HCT116 (cell line): ENCODE measurements around the gene SH3D19. TPM values are rescaled to one million over a fixed set of nuclear protein-coding genes. Genes with fewer than 3 reads are reported as not detected.

ENCODE experiments used
- ATAC-seq: fragments of 200-7000 bp; cut with Tn5 transposase; 2 replicates; pipeline ENCODE4 v1.9.1; 2020; ENCODE audit warnings: mild to moderate bottlenecking, moderate library complexity
- BruUV-seq: library from RNA; stranded (reverse); fragments of 400-500 nt; replicated peaks from 2 replicates; lab custom pipeline; 2021; lab: Mats Ljungman, UMichigan
- CTCF ChIA-PET: fragments of 300-600 bp; sonication (Branson Sonifier 250); formaldehyde crosslinking; loops from one replicate; lab custom pipeline; 2021; ENCODE audit warnings: antibody characterized with exemption; lab: Charles Lee
- POLR2A ChIA-PET: fragments of 300-600, 350-600 bp; sonication (Branson Sonifier 250); formaldehyde crosslinking; loops from one replicate; lab custom pipeline; 2021; ENCODE audit warnings: antibody characterized with exemption; lab: Charles Lee
- RAD21 ChIA-PET, 2 experiments: fragments of 300-600 bp; sonication (Branson Sonifier 250); formaldehyde crosslinking; loops; one replicate each; lab custom pipeline; 2023; ENCODE audit warnings: low total read pairs in 2 of 2; ENCODE audit not compliant: uncharacterized antibody in 2 of 2, unreplicated experiment in 2 of 2, low non-redundant PET in 1 of 2; lab: Charles Lee
- DNase-seq: peaks from one replicate; pipeline ENCODE4 v3.0.0-alpha.2; 2010; ENCODE audit warnings: low read depth, low spot score
- H2AFZ ChIP-seq: fragments of 200-600 bp; shearing (Covaris generic), sonication (generic); 2 replicates; pipeline ENCODE4 v1.6.1; 2017; ENCODE audit warnings: low read depth, mixed run types, mixed read lengths, antibody characterized with exemption, low read length; ENCODE audit not compliant: poor library complexity, severe bottlenecking
- H3K27ac ChIP-seq: 2 replicates; pipeline ENCODE4 v1.5.1; 2012; ENCODE audit warnings: low read depth, low read length
- H3K27me3 ChIP-seq: fragments of 200-600 bp; sonication (generic); 2 replicates; pipeline ENCODE4 v1.6.1; 2016; ENCODE audit warnings: mixed run types, low read length, mixed read lengths; ENCODE audit not compliant: insufficient read depth
- H3K36me3 ChIP-seq, 2 experiments: fragments of 200-500 bp in 1 of 2; fragments of 200-600 bp in 1 of 2; sonication (Bioruptor generic) in 1 of 2; sonication (generic) in 1 of 2; 2 replicates each; pipeline versions ENCODE4 v1.5.1 to v1.6.1; 2014 to 2016; ENCODE audit warnings: low read length in 2 of 2, inconsistent platforms in 1 of 2, mixed read lengths in 1 of 2, mixed run types in 1 of 2; ENCODE audit not compliant: insufficient read depth in 2 of 2, control insufficient read depth in 1 of 2
- H3K4me1 ChIP-seq, 2 experiments: fragments of 200-600 bp in 1 of 2; sonication (generic) in 1 of 2; 2 replicates each; pipeline versions ENCODE4 v1.5.1 to v1.6.1; 2012 to 2017; ENCODE audit warnings: low read length in 2 of 2, inconsistent platforms in 1 of 2, mild to moderate bottlenecking in 1 of 2, mixed read lengths in 1 of 2, mixed run types in 1 of 2, moderate library complexity in 1 of 2; ENCODE audit not compliant: insufficient read depth in 2 of 2, control insufficient read depth in 1 of 2
- H3K4me2 ChIP-seq: fragments of 200-600 bp; sonication (generic); 2 replicates; pipeline ENCODE4 v1.6.1; 2017; ENCODE audit warnings: mixed run types, low read length, mixed read lengths
- H3K4me3 ChIP-seq, 2 experiments: fragments of 200-600 bp in 1 of 2; sonication (generic) in 1 of 2; replicated peaks in 1 of 2; 2 replicates each; pipeline ENCODE4 v1.5.1; 2011 to 2016; ENCODE audit warnings: low read length in 2 of 2, control low read depth in 1 of 2, low read depth in 1 of 2, mild to moderate bottlenecking in 1 of 2, mixed read lengths in 1 of 2, mixed run types in 1 of 2
- H3K79me2 ChIP-seq: fragments of 200-600 bp; sonication (generic); 2 replicates; pipeline ENCODE4 v1.6.1; 2017; ENCODE audit warnings: mild to moderate bottlenecking, mixed run types, low read length, moderate library complexity, mixed read lengths; ENCODE audit not compliant: insufficient read depth
- H3K9ac ChIP-seq: fragments of 200-600 bp; sonication (generic); 2 replicates; pipeline ENCODE4 v1.6.1; 2016; ENCODE audit warnings: low read length, mixed read lengths
- H3K9me2 ChIP-seq: fragments of 200-600 bp; sonication (generic), shearing (Covaris generic); 2 replicates; pipeline ENCODE4 v1.6.1; 2017; ENCODE audit warnings: mixed run types, mild to moderate bottlenecking, moderate library complexity; ENCODE audit not compliant: insufficient read depth
- H3K9me3 ChIP-seq, 2 experiments: fragments of 200-500 bp in 1 of 2; fragments of 200-600 bp in 1 of 2; sonication (Bioruptor generic) in 1 of 2; sonication (generic) in 1 of 2; 2 replicates each; pipeline ENCODE4 v1.6.1; 2014 to 2017; ENCODE audit warnings: low read length in 2 of 2, mixed read lengths in 2 of 2, inconsistent platforms in 1 of 2, low read depth in 1 of 2, mild to moderate bottlenecking in 1 of 2, mixed run types in 1 of 2, moderate library complexity in 1 of 2; ENCODE audit not compliant: control insufficient read depth in 1 of 2, insufficient read depth in 1 of 2
- H4K20me1 ChIP-seq: fragments of 200-600 bp; sonication (generic), shearing (Covaris generic); 2 replicates; pipeline ENCODE4 v1.6.1; 2017; ENCODE audit warnings: mixed run types, mild to moderate bottlenecking, moderate library complexity; ENCODE audit not compliant: insufficient read depth
- EGR1 ChIP-seq: IDR thresholded peaks from 2 replicates; pipeline ENCODE4 v1.6.1; 2012; ENCODE audit warnings: low read depth
- EZH2phosphoT487 ChIP-seq: fragments of 200-600 bp; IDR thresholded peaks from 2 replicates; pipeline ENCODE4 v1.6.1; 2018; ENCODE audit warnings: antibody characterized with exemption, borderline replicate concordance
- FOSL1 ChIP-seq: IDR thresholded peaks from 2 replicates; pipeline ENCODE4 v1.6.1; 2012; ENCODE audit warnings: low read depth
- JUND ChIP-seq: IDR thresholded peaks from 2 replicates; pipeline ENCODE4 v1.6.1; 2012
- MAX ChIP-seq: IDR thresholded peaks from 2 replicates; pipeline ENCODE4 v1.6.1; 2012
- POLR2AphosphoS5 ChIP-seq: IDR thresholded peaks from 2 replicates; pipeline ENCODE4 v1.6.1; 2011; ENCODE audit warnings: mild to moderate bottlenecking, low read depth, low read length, moderate library complexity
- RAD21 ChIP-seq: IDR thresholded peaks from 2 replicates; pipeline ENCODE4 v1.6.1; 2012; ENCODE audit warnings: low read depth, mild to moderate bottlenecking
- REST ChIP-seq: IDR thresholded peaks from 2 replicates; pipeline ENCODE4 v1.6.1; 2012; ENCODE audit warnings: low read depth
- SIN3A ChIP-seq: IDR thresholded peaks from 2 replicates; pipeline ENCODE4 v1.6.1; 2012; ENCODE audit warnings: low read depth
- SP1 ChIP-seq: IDR thresholded peaks from 2 replicates; pipeline ENCODE4 v1.6.1; 2012; ENCODE audit warnings: low read depth
- SRF ChIP-seq: IDR thresholded peaks from 2 replicates; pipeline ENCODE4 v1.6.1; 2012; ENCODE audit warnings: low read depth
- TCF7L2 ChIP-seq: IDR thresholded peaks from 2 replicates; pipeline ENCODE4 v1.7.0; 2011; ENCODE audit warnings: borderline replicate concordance, inconsistent platforms; ENCODE audit not compliant: insufficient read depth, insufficient read length; ENCODE audit errors: extremely low read depth
- YY1 ChIP-seq: IDR thresholded peaks from 2 replicates; pipeline ENCODE4 v1.6.1; 2011; ENCODE audit warnings: low read length, low read depth, moderate library complexity, mild to moderate bottlenecking; ENCODE audit not compliant: insufficient replicate concordance; ENCODE audit errors: extremely low read depth
- ZFX ChIP-seq: fragments of 450-650 bp; IDR thresholded peaks from 2 replicates; pipeline ENCODE4 v1.6.1; 2017
- ZNF274 ChIP-seq: fragments of 200-500 bp; sonication (Bioruptor generic); IDR thresholded peaks from 2 replicates; pipeline ENCODE4 v1.6.1; 2014; ENCODE audit warnings: mild to moderate bottlenecking, low read depth, low read length, inconsistent platforms
- intact Hi-C: fragments of 100-400 bp; cut with micrococcal nuclease; formaldehyde crosslinking; loops from 2 replicates; pipeline ENCODE4 v1.10.0; 2022
- total RNA-seq: library from RNA; stranded (reverse); gene quantifications from one replicate; pipeline ENCODE4 v1.2.1, GENCODE V29; 2021; ENCODE audit not compliant: unreplicated experiment
- TF ChIP-seq, protein P1 (sequence below): IDR thresholded peaks from 2 replicates; pipeline ENCODE4 v1.6.1; 2012
- TF ChIP-seq, protein P2 (sequence below): IDR thresholded peaks from 2 replicates; pipeline ENCODE4 v1.6.1; 2011; ENCODE audit warnings: mild to moderate bottlenecking, low read length, moderate library complexity; ENCODE audit not compliant: insufficient replicate concordance; ENCODE audit errors: extremely low read depth

The SH3D19 gene
- total RNA-seq, 1 experiment from 2014 or later = 37.5 TPM

GRCh38 chr4:151228189-151229119, 97.0 kb downstream of the SH3D19 start:
- POLR2A ChIA-PET = no interaction called here
- intact Hi-C loops = no loop called here
- Histone ChIP-seq H3K9me2 (no peaks in the 10 kb centered on the region), H2AFZ (no peak overlapping the region), H3K27me3 (no peaks in the 10 kb centered on the region), H3K4me1 (peaks cover 0 to 24% of the 10 kb centered on the region in 2 experiments; a peak in 2 of 4 replicates), H4K20me1 (no peaks in the 10 kb centered on the region), H3K9ac (no peak overlapping the region), H3K4me3 (no peak overlapping the region)
- no TSS peak for BruUV-seq
- CTCF ChIA-PET = no interaction called here
- DNase-seq = no peak
- no peak for ATAC-seq
- TF ChIP-seq JUND (no peak), ZFX (no peak), POLR2AphosphoS5 (no peak), REST (no peak), EZH2phosphoT487 (no peak), SIN3A (no peak), MAX (no peak), TCF7L2 (no peak), FOSL1 (no peak), EGR1 (no peak), SRF (no peak), RAD21 (no peak), YY1 (no peak), ZNF274 (no peak), SP1 (no peak)
- TF ChIP-seq, protein P1, sequence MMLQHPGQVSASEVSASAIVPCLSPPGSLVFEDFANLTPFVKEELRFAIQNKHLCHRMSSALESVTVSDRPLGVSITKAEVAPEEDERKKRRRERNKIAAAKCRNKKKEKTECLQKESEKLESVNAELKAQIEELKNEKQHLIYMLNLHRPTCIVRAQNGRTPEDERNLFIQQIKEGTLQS = no peak
- TF ChIP-seq, protein P2, sequence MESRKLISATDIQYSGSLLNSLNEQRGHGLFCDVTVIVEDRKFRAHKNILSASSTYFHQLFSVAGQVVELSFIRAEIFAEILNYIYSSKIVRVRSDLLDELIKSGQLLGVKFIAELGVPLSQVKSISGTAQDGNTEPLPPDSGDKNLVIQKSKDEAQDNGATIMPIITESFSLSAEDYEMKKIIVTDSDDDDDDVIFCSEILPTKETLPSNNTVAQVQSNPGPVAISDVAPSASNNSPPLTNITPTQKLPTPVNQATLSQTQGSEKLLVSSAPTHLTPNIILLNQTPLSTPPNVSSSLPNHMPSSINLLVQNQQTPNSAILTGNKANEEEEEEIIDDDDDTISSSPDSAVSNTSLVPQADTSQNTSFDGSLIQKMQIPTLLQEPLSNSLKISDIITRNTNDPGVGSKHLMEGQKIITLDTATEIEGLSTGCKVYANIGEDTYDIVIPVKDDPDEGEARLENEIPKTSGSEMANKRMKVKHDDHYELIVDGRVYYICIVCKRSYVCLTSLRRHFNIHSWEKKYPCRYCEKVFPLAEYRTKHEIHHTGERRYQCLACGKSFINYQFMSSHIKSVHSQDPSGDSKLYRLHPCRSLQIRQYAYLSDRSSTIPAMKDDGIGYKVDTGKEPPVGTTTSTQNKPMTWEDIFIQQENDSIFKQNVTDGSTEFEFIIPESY = no peak
- TF ChIP-seq, all 23 proteins: peak for 0
- no peak overlapping the region for H3K4me2 ChIP-seq
- H3K27ac ChIP-seq = no peak overlapping the region
- no peaks in the 10 kb centered on the region for H3K36me3 ChIP-seq
- no peaks in the 10 kb centered on the region; the same call in 1 of the 2 replicates for H3K79me2 ChIP-seq
- RAD21 ChIA-PET = no interaction called here
- H3K9me3 ChIP-seq = no peaks in the 10 kb centered on the region
